ENCODE results near the gene OGFR.

- TF ChIP-seq EZH2phosphoT487 (IDR thresholded peaks at IDR 0.05; ENCODE audit: insufficient read depth, low read depth) (no peak), EZH2 (IDR thresholded peaks at IDR 0.05; ENCODE audit: insufficient read depth, poor library complexity, severe bottlenecking) (no peak)
These were observed 30.5 kb downstream of the OGFR start for GRCh38 chr20:62834967-62835730.
